ENCODE data around the gene FNDC3A. TPM values are rescaled to one million over a fixed set of nuclear protein-coding genes. Genes with fewer than 3 reads are reported as not detected.
"Not testable (repeated sequence)": the region's sequence is repeated elsewhere in the genome, so short reads cannot be mapped to it uniquely, and the experiment has no call there.

The FNDC3A gene
- total RNA-seq, 1 experiment from 2014 or later: 61.4 TPM

- intact Hi-C loops (cut with micrococcal nuclease): no loop called here
- no peak for DNase-seq (ENCODE audit: unreplicated experiment)
- Mint-ChIP-seq H3K27me3 (ENCODE audit: insufficient read depth, unreplicated experiment) (no peaks in the 10 kb centered on the region), H3K36me3 (ENCODE audit: insufficient read depth, unreplicated experiment) (peaks cover 57% of the 10 kb centered on the region), H3K4me3 (ENCODE audit: unreplicated experiment) (no peak overlapping the region), H3K9me3 (ENCODE audit: unreplicated experiment) (no peaks in the 10 kb centered on the region), H3K4me1 (ENCODE audit: insufficient read depth, unreplicated experiment) (peaks cover 5% of the 10 kb centered on the region), H3K27ac (ENCODE audit: low read depth, unreplicated experiment) (peak overlapping the region; percentile 1)
- ChIA-PET POLR2A (no interaction called here), CTCF (no interaction called here)
- no TSS peak for BruUV-seq (replicated peaks)
- no peak for TF ChIP-seq CTCF (IDR thresholded peaks at IDR 0.05; ENCODE audit: unreplicated experiment)
These were observed 165.3 kb downstream of the FNDC3A start for GRCh38 chr13:49140910-49141611.

GRCh38 chr13:49146950-49147355, 171.2 kb downstream of the FNDC3A start:
- H3K4me1 Mint-ChIP-seq (ENCODE audit: insufficient read depth, unreplicated experiment): no peaks in the 10 kb centered on the region
- H3K36me3 Mint-ChIP-seq (ENCODE audit: insufficient read depth, unreplicated experiment): peaks cover 71% of the 10 kb centered on the region
- peaks cover 27% of the 10 kb centered on the region for H3K9me3 Mint-ChIP-seq (ENCODE audit: unreplicated experiment)
- no peak for TF ChIP-seq CTCF (IDR thresholded peaks at IDR 0.05; ENCODE audit: unreplicated experiment)
- CTCF ChIA-PET: no interaction called here
- H3K27me3 Mint-ChIP-seq (ENCODE audit: insufficient read depth, unreplicated experiment): no peaks in the 10 kb centered on the region
- H3K27ac Mint-ChIP-seq (ENCODE audit: low read depth, unreplicated experiment): no peak overlapping the region
- intact Hi-C loops (cut with micrococcal nuclease): no loop called here
- BruUV-seq (replicated peaks): no TSS peak
- DNase-seq (ENCODE audit: unreplicated experiment): no peak
- POLR2A ChIA-PET: interaction anchor here (0.6 to 1.0 kb wide), 2 partner anchors 34 to 64 kb away, joined by 3 read pairs; no protein-coding TSS in a partner anchor
- no peak overlapping the region for H3K4me3 Mint-ChIP-seq (ENCODE audit: unreplicated experiment)

DNA sequence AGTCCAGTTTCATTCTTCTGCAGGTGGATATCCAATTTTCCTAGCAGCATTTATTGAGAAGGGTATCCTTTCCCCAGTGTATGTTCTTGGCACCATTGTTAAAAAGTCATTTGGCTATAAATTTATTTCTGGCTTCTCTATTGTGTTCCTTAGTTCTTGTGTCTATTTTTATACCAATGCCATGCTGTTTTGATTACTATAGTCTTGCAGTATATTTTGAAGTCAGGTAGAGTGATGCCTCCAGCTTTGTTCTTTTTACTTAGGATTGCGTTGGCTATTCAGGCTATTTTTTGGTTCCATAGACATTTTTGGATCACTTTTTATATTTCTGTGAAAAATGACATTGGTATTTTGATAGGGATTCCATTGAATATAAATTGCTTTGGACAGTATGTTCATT, 172.7 kb downstream of the FNDC3A start:
- Mint-ChIP-seq H3K4me1 (ENCODE audit: insufficient read depth, unreplicated experiment) (no peaks in the 10 kb centered on the region), H3K27me3 (ENCODE audit: insufficient read depth, unreplicated experiment) (no peaks in the 10 kb centered on the region), H3K27ac (ENCODE audit: low read depth, unreplicated experiment) (no peak overlapping the region), H3K4me3 (ENCODE audit: unreplicated experiment) (no peak overlapping the region), H3K9me3 (ENCODE audit: unreplicated experiment) (peaks cover 27% of the 10 kb centered on the region), H3K36me3 (ENCODE audit: insufficient read depth, unreplicated experiment) (peaks cover 71% of the 10 kb centered on the region)
- POLR2A ChIA-PET: interaction anchor here (0.6 to 0.7 kb wide), 2 partner anchors 37 to 297 kb away, joined by 3 read pairs; no protein-coding TSS in a partner anchor
- intact Hi-C loops (cut with micrococcal nuclease): no loop called here
- BruUV-seq (replicated peaks): no TSS peak
- DNase-seq (ENCODE audit: unreplicated experiment): no peak
- CTCF ChIA-PET: interaction anchor here (0.7 to 1.0 kb wide), 2 partner anchors 100 to 552 kb away, joined by 3 read pairs; no protein-coding TSS in a partner anchor
- TF ChIP-seq CTCF (IDR thresholded peaks at IDR 0.05; ENCODE audit: unreplicated experiment): no peak

DNA sequence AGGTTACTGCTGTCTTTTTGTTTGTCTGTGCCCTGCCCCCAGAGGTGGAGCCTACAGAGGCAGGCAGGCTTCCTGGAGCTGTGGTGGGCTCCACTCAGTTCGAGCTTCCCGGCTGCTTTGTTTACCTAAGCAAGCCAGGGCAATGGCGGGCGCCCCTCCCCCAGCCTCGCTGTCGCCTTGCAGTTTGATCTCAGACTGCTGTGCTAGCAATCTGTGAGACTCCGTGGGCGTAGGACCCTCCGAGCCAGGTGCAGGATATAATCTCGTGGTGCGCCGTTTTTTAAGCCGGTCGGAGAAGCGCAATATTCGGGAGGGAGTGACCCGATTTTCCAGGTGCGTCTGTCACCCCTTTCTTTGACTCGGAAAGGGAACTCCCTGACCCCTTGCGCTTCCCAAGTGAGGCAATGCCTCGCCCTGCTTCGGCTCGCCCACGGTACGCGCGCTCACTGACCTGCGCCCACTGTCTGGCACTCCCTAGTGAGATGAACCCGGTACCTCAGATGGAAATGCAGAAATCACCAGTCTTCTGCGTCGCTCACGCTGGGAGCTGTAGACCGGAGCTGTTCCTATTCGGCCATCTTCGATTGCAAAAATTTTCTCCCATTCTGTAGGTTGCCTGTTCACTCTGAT, 182.4 kb downstream of the FNDC3A start:
- H3K9me3 Mint-ChIP-seq (ENCODE audit: unreplicated experiment); H3K27me3 Mint-ChIP-seq (ENCODE audit: insufficient read depth, unreplicated experiment); POLR2A ChIA-PET; CTCF ChIA-PET; intact Hi-C loops (cut with micrococcal nuclease); H3K27ac Mint-ChIP-seq (ENCODE audit: low read depth, unreplicated experiment); H3K4me1 Mint-ChIP-seq (ENCODE audit: insufficient read depth, unreplicated experiment); H3K4me3 Mint-ChIP-seq (ENCODE audit: unreplicated experiment); DNase-seq (ENCODE audit: unreplicated experiment); BruUV-seq (replicated peaks): not testable (repeated sequence)
- H3K36me3 Mint-ChIP-seq (ENCODE audit: insufficient read depth, unreplicated experiment): peaks cover 29% of the 10 kb centered on the region

DNA sequence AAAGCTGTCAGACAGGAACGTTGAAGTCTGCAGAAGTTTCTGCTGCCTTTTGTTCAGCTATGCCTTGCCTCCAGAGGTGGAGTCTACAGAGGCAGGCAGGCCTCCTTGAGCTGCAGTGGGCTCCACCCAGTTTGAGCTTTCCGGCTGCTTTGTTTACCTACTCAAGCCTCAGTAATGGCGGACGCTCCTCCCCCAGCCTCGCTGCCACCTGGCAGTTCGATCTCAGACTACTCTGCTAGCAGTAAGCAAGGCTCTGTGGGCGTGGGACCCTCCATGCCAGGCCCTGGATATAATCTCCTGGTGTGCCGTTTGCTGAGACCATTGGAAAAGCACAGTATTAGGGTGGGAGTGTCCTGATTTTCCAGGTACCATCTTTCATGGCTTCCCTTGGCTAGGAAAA, 187.4 kb downstream of the FNDC3A start:
- peaks cover 59% of the 10 kb centered on the region for H3K36me3 Mint-ChIP-seq (ENCODE audit: insufficient read depth, unreplicated experiment)
- H3K4me1 Mint-ChIP-seq (ENCODE audit: insufficient read depth, unreplicated experiment); H3K9me3 Mint-ChIP-seq (ENCODE audit: unreplicated experiment); intact Hi-C loops (cut with micrococcal nuclease); H3K27ac Mint-ChIP-seq (ENCODE audit: low read depth, unreplicated experiment); H3K27me3 Mint-ChIP-seq (ENCODE audit: insufficient read depth, unreplicated experiment); H3K4me3 Mint-ChIP-seq (ENCODE audit: unreplicated experiment); CTCF ChIA-PET; POLR2A ChIA-PET; BruUV-seq (replicated peaks); DNase-seq (ENCODE audit: unreplicated experiment): not testable (repeated sequence)
